ENCODE measurements around the gene FKBP1C.
"Not testable (repeated sequence)": the region's sequence is repeated elsewhere in the genome, so short reads cannot be mapped to it uniquely, and the experiment has no call there.

- not testable (repeated sequence) for TF ChIP-seq CTCF, POLR2A (IDR thresholded peaks at IDR 0.05)
Observed at GRCh38 chr6:63225987-63226386, 14.7 kb downstream of the FKBP1C start.
